Measurements from ENCODE around the gene PALLD. TPM values are rescaled to one million over a fixed set of nuclear protein-coding genes. Genes with fewer than 3 reads are reported as not detected.

Gene PALLD
- total RNA-seq, 1 experiment from 2014 or later = 6.5 TPM

DNA sequence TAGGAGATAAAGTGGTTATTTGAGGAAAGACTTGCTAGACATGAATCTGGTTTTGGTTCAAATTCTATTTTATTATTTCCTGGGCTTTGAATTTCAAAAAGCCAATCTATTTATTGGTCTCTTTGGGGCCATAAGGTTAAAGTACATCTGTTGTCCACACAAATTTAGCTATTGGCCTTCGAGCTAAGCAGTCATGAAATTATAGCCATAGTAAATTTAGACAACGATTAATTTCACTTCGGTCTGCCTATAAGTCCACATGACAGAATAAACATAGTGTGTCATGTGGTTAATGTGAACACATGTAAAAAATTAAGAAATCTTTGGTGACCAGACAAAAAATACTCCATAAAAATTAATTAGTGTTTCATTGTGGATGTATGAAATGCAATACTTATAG lies 161.9 kb downstream of the PALLD start:
- in situ Hi-C loops (cut with HindIII; ENCODE audit: low pct_unique_long_range_greater_than_20kb, low sequenced_read_pairs) = no loop called here
- no peaks in the 10 kb centered on the region for H3K4me1 ChIP-seq (ENCODE audit: control insufficient read depth, insufficient read depth, low read length)

DNA sequence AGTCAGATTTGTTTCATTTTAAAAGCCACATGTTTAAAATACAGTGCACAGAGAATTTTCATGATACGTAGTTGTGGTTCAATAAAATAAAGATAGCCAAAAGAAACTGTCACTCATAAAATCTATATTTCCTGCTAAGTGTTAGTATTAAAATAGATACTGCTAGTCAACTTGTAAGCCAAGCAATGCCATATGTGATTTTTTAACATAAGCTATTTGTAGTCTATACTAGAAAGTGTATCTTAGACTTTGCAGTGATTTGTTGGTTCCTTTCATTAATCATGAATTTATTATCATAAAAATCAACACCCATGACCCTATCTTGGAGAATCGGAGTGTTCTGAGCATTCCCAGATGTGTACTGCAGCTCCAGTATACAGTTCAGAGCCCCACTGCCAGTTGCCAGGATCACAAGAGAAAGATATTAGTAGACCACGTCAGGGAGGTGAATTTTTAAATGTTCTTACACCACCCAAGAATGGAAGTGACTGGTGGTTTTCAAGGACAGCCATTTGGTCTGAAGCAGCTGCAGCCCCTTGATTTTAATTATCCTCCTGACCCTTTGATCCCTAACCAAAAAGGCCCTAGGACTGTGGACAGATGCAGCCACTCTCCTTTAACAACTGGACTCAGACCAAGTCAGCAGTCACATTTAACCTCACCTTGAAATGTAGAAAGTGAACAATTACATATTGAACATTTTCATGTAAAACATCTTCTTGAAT lies 163.1 kb downstream of the PALLD start:
- no peak overlapping the region for H3K27ac ChIP-seq (ENCODE audit: low read length)
- intact Hi-C loops (cut with micrococcal nuclease; ENCODE audit: unreplicated experiment) (no loop called here), in situ Hi-C loops (cut with HindIII; ENCODE audit: low pct_unique_long_range_greater_than_20kb, low sequenced_read_pairs) (no loop called here)
- no peaks in the 10 kb centered on the region for H3K36me3 ChIP-seq (ENCODE audit: control insufficient read depth, insufficient read depth, low read length)
- CTCF ChIA-PET = no interaction called here
- H3K27me3 ChIP-seq (ENCODE audit: control insufficient read depth, insufficient read depth, low read length) = no peaks in the 10 kb centered on the region
- DNase-seq (ENCODE audit: low read depth, low spot score) (no peak), ATAC-seq (no peak)
- no TSS peak for BruUV-seq (replicated peaks)
- no peaks in the 10 kb centered on the region for H3K4me1 ChIP-seq (ENCODE audit: control insufficient read depth, insufficient read depth, low read length)
- no peak overlapping the region for H3K4me3 ChIP-seq (ENCODE audit: low read depth in 2 of 2, low read length in 2 of 2)
- TF ChIP-seq SIN3A (IDR thresholded peaks at IDR 0.05; ENCODE audit: borderline replicate concordance, insufficient read depth, low read depth, low read length) (no peak), POLR2AphosphoS5 (IDR thresholded peaks at IDR 0.05; ENCODE audit: low read depth, low read length) (no peak), TCF7L2 (IDR thresholded peaks at IDR 0.05; ENCODE audit: low read depth, low read length) (no peak)
- TF ChIP-seq, protein P1, sequence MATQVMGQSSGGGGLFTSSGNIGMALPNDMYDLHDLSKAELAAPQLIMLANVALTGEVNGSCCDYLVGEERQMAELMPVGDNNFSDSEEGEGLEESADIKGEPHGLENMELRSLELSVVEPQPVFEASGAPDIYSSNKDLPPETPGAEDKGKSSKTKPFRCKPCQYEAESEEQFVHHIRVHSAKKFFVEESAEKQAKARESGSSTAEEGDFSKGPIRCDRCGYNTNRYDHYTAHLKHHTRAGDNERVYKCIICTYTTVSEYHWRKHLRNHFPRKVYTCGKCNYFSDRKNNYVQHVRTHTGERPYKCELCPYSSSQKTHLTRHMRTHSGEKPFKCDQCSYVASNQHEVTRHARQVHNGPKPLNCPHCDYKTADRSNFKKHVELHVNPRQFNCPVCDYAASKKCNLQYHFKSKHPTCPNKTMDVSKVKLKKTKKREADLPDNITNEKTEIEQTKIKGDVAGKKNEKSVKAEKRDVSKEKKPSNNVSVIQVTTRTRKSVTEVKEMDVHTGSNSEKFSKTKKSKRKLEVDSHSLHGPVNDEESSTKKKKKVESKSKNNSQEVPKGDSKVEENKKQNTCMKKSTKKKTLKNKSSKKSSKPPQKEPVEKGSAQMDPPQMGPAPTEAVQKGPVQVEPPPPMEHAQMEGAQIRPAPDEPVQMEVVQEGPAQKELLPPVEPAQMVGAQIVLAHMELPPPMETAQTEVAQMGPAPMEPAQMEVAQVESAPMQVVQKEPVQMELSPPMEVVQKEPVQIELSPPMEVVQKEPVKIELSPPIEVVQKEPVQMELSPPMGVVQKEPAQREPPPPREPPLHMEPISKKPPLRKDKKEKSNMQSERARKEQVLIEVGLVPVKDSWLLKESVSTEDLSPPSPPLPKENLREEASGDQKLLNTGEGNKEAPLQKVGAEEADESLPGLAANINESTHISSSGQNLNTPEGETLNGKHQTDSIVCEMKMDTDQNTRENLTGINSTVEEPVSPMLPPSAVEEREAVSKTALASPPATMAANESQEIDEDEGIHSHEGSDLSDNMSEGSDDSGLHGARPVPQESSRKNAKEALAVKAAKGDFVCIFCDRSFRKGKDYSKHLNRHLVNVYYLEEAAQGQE (IDR thresholded peaks at IDR 0.05; ENCODE audit: insufficient read depth in 1 of 2, low read depth in 2 of 2, low read length in 1 of 2) = no peak
- TF ChIP-seq, protein P2, sequence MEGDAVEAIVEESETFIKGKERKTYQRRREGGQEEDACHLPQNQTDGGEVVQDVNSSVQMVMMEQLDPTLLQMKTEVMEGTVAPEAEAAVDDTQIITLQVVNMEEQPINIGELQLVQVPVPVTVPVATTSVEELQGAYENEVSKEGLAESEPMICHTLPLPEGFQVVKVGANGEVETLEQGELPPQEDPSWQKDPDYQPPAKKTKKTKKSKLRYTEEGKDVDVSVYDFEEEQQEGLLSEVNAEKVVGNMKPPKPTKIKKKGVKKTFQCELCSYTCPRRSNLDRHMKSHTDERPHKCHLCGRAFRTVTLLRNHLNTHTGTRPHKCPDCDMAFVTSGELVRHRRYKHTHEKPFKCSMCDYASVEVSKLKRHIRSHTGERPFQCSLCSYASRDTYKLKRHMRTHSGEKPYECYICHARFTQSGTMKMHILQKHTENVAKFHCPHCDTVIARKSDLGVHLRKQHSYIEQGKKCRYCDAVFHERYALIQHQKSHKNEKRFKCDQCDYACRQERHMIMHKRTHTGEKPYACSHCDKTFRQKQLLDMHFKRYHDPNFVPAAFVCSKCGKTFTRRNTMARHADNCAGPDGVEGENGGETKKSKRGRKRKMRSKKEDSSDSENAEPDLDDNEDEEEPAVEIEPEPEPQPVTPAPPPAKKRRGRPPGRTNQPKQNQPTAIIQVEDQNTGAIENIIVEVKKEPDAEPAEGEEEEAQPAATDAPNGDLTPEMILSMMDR (IDR thresholded peaks at IDR 0.05) = no peak
- no peaks in the 10 kb centered on the region for H3K9me3 ChIP-seq (ENCODE audit: control insufficient read depth, insufficient read depth, low read depth, low read length)
- POLR2A ChIA-PET = interaction anchor here (0.5 kb wide), 1 partner anchor 180 kb away, joined by 11 read pairs; no protein-coding TSS in a partner anchor

More for the DNA sequence above, 161.9 kb downstream of the PALLD start:
- TF ChIP-seq TCF7L2 (IDR thresholded peaks at IDR 0.05; ENCODE audit: low read depth, low read length) (no peak), SIN3A (IDR thresholded peaks at IDR 0.05; ENCODE audit: borderline replicate concordance, insufficient read depth, low read depth, low read length) (no peak), POLR2AphosphoS5 (IDR thresholded peaks at IDR 0.05; ENCODE audit: low read depth, low read length) (no peak)
- TF ChIP-seq, protein P1 (IDR thresholded peaks at IDR 0.05; ENCODE audit: insufficient read depth in 1 of 2, low read depth in 2 of 2, low read length in 1 of 2) = no peak
- TF ChIP-seq, protein P2 (IDR thresholded peaks at IDR 0.05) = no peak
- no peaks in the 10 kb centered on the region for H3K9me3 ChIP-seq (ENCODE audit: control insufficient read depth, insufficient read depth, low read depth, low read length)
- ChIA-PET POLR2A (no interaction called here), CTCF (interaction anchor here (0.6 kb wide), 1 partner anchor 40 kb away, joined by 4 read pairs; no protein-coding TSS in a partner anchor)
- ATAC-seq (no peak), DNase-seq (ENCODE audit: low read depth, low spot score) (no peak)
- no TSS peak for BruUV-seq (replicated peaks)
- H3K36me3 ChIP-seq (ENCODE audit: control insufficient read depth, insufficient read depth, low read length) = no peaks in the 10 kb centered on the region
- no peak overlapping the region for H3K27ac ChIP-seq (ENCODE audit: low read length)
- H3K27me3 ChIP-seq (ENCODE audit: control insufficient read depth, insufficient read depth, low read length) = no peaks in the 10 kb centered on the region
- intact Hi-C loops (cut with micrococcal nuclease; ENCODE audit: unreplicated experiment) = no loop called here
- no peak overlapping the region for H3K4me3 ChIP-seq (ENCODE audit: low read depth in 2 of 2, low read length in 2 of 2)

Measured in Panc1 (cell line).